ENCODE data around the gene FBXO47. TPM values are rescaled to one million over a fixed set of nuclear protein-coding genes. Genes with fewer than 3 reads are reported as not detected.

FBXO47 gene
- total RNA-seq, 1 experiment from 2014 or later: not detected

- Histone ChIP-seq H3K36me3 (replicated peaks; ENCODE audit: control insufficient read depth, insufficient read depth, low read length) (peaks cover 12% of the 10 kb centered on the region), H3K4me3 (ENCODE audit: insufficient read depth, low read depth, low read length) (no peak overlapping the region), H3K27me3 (ENCODE audit: control insufficient read depth, insufficient read depth, low read length) (no peaks in the 10 kb centered on the region)
- DNase-seq: peak; percentile 59
Observed at GRCh38 chr17:38907930-38908675, 59.1 kb downstream of the FBXO47 start.

GRCh38 chr17:38906460-38907228 lies 60.6 kb downstream of the FBXO47 start:
- H3K27me3 ChIP-seq (ENCODE audit: control insufficient read depth, insufficient read depth, low read length): no peaks in the 10 kb centered on the region
- peak; percentile 36 for DNase-seq

GRCh38 chr17:38905375-38905774 lies 61.8 kb downstream of the FBXO47 start:
- DNase-seq: no peak
- no peaks in the 10 kb centered on the region for H3K27me3 ChIP-seq (ENCODE audit: control insufficient read depth, insufficient read depth, low read length)
- peaks cover 13% of the 10 kb centered on the region for H3K36me3 ChIP-seq (replicated peaks; ENCODE audit: control insufficient read depth, insufficient read depth, low read length)
- H3K4me3 ChIP-seq (ENCODE audit: insufficient read depth, low read depth, low read length): no peak overlapping the region

More at GRCh38 chr17:38906460-38907228, 60.6 kb downstream of the FBXO47 start:
- peaks cover 11% of the 10 kb centered on the region for H3K36me3 ChIP-seq (replicated peaks; ENCODE audit: control insufficient read depth, insufficient read depth, low read length)
- no peak overlapping the region for H3K4me3 ChIP-seq (ENCODE audit: insufficient read depth, low read depth, low read length)

DNA sequence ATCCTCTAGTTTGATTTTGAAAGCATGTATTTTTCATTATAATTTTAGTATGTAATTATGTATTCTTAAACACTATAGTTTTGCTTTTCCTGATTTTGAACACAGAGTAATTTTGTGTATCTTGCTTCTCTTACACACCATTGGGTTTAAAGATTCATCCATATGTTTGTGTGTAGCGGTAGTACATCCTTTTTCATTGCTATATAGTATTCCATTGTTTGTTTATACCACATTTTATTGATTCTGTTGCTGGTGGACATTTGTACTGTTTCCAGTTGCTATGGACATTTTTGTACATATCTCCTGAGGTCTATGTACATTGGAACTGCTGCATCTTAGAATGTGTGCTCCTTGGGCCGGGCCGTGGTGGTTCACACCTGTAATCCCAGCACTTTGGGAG lies 62.3 kb downstream of the FBXO47 start:
- H3K27me3 ChIP-seq (ENCODE audit: control insufficient read depth, insufficient read depth, low read length): no peaks in the 10 kb centered on the region
- H3K36me3 ChIP-seq (replicated peaks; ENCODE audit: control insufficient read depth, insufficient read depth, low read length): peaks cover 13% of the 10 kb centered on the region
- H3K4me3 ChIP-seq (ENCODE audit: insufficient read depth, low read depth, low read length): no peak overlapping the region
- no peak for DNase-seq

- Histone ChIP-seq H3K4me3 (ENCODE audit: insufficient read depth, low read depth, low read length) (no peak overlapping the region), H3K27me3 (ENCODE audit: control insufficient read depth, insufficient read depth, low read length) (no peaks in the 10 kb centered on the region), H3K36me3 (replicated peaks; ENCODE audit: control insufficient read depth, insufficient read depth, low read length) (peaks cover 17% of the 10 kb centered on the region)
- no peak for DNase-seq
Observed at GRCh38 chr17:38903404-38903803, 63.8 kb downstream of the FBXO47 start.

DNA sequence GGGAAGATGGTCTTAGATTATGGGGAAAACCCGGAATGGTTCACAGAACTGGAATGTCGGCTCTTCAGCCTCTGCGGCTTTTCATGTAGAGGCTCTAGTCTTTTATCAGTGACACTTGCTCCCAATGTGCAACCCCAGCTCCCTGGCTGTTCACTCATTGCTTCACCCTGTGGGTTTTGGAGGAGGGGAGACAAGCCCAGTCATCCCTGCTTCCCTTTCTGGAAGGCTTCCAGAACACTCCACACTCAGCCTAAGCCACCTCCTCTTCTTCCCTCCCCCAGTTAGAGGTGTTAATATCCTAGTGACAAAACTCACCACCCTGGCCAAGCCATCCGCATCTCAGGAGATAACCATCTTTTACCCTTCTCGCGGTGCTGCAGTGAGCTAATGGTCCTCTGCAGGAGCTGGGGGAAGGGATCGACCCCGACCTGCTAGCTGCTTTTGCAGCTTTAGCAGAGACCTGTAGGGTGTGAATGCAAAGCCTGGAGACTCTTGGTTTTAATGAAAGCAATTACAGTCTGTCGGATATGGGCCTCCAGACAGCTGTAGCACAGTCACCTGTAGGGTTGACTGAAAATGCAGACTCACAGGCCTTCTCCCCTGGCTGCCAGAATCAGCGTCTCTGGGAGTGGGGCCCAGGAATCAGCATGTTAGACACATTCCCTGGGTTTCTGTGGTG lies 66.1 kb downstream of the FBXO47 start:
- peak; percentile 64 for DNase-seq
- H3K36me3 ChIP-seq (replicated peaks; ENCODE audit: control insufficient read depth, insufficient read depth, low read length): peaks cover 23% of the 10 kb centered on the region

DNA sequence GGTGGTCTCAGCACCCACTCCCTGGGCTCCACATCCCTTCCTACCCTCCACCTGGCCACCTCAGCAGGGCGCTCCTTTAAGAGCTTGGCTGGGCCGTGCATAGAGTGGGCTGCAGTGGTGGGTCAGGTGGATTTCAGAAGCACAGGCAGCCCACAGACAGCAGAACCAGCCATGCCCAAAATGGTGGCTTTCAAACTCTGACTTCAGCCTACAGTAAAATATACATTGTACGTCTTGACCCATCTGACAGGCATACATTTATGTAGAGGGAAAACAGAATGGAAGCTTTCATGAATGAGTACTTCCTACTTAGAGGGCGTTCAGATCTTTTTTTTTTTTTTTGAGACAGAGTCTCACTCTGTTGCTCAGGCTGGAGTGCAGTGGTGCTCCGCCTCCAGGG lies 67.8 kb downstream of the FBXO47 start:
- no peak for DNase-seq
- Histone ChIP-seq H3K36me3 (replicated peaks; ENCODE audit: control insufficient read depth, insufficient read depth, low read length) (peaks cover 24% of the 10 kb centered on the region), H3K27me3 (ENCODE audit: control insufficient read depth, insufficient read depth, low read length) (no peaks in the 10 kb centered on the region), H3K4me3 (ENCODE audit: insufficient read depth, low read depth, low read length) (no peak overlapping the region)

More for the DNA sequence above, 66.1 kb downstream of the FBXO47 start:
- H3K4me3 ChIP-seq (ENCODE audit: insufficient read depth, low read depth, low read length): no peak overlapping the region
- no peaks in the 10 kb centered on the region for H3K27me3 ChIP-seq (ENCODE audit: control insufficient read depth, insufficient read depth, low read length)

DNA sequence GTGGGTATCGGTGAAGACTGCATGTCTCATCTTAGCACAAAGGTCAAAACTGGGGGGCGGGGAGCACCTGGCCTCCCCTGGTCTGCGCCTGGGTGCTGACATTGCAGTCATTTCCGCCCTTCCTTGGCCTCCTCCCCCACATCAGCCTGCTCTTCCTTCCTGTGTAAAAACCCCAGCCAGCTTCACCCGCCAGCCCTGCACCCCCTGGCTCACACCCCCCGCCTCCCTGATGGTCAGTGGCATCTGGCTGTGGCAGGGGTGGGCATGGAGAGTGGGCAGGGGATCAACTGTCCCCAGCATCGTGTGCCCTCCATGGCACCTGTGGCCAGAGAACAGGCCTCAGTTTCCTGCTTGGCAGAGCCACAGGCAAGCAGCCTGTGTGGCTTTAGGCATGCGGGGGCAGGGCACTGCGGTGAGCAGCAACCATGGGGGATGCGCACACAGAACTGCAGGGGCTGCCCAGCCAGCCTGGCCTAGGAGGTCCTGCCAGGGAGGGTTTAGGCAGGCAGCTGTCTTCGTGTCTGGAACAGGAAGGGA lies 68.3 kb downstream of the FBXO47 start:
- no peaks in the 10 kb centered on the region for H3K27me3 ChIP-seq (ENCODE audit: control insufficient read depth, insufficient read depth, low read length)

GRCh38 chr17:38898291-38898679 lies 68.9 kb downstream of the FBXO47 start:
- H3K36me3 ChIP-seq (replicated peaks; ENCODE audit: control insufficient read depth, insufficient read depth, low read length): peaks cover 22% of the 10 kb centered on the region
- DNase-seq: no peak
- no peak overlapping the region for H3K4me3 ChIP-seq (ENCODE audit: insufficient read depth, low read depth, low read length)
- H3K27me3 ChIP-seq (ENCODE audit: control insufficient read depth, insufficient read depth, low read length): no peaks in the 10 kb centered on the region

More for the DNA sequence above, 68.3 kb downstream of the FBXO47 start:
- no peak for DNase-seq
- Histone ChIP-seq H3K4me3 (ENCODE audit: insufficient read depth, low read depth, low read length) (no peak overlapping the region), H3K36me3 (replicated peaks; ENCODE audit: control insufficient read depth, insufficient read depth, low read length) (peaks cover 26% of the 10 kb centered on the region)

DNA sequence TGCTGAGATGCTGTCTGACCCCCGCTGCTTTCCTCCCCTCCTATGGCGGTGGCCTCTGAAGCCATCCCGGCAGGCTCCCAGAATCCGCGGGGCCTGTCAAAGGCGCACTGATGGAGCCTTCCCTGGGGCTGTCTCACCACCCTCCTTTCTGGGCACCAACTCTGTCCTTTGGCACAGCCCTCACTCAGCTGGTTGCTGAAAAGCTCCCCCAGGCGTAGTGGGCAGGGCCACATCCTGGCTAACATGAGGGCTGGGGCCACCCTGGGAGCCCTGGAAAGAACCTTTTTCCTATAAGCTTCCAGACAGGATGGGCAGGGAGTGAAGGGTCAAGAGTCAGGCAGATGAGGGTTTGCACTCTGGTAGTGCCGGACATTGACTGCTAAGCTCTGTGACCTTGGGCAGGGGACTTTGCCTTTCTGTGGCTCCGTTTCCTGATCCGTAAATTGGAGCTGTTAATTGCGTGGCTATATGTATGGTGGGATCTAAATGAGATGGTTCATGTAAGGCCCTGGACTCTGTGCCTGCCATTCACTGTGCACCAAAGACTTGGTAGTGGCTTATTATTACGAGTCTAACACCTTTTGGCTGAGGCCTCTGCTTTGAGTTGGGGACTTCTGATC lies 69.4 kb downstream of the FBXO47 start:
- no peak overlapping the region for H3K4me3 ChIP-seq (ENCODE audit: insufficient read depth, low read depth, low read length)
- H3K27me3 ChIP-seq (ENCODE audit: control insufficient read depth, insufficient read depth, low read length): no peaks in the 10 kb centered on the region
- peaks cover 20% of the 10 kb centered on the region for H3K36me3 ChIP-seq (replicated peaks; ENCODE audit: control insufficient read depth, insufficient read depth, low read length)
- DNase-seq: no peak

- Histone ChIP-seq H3K36me3 (replicated peaks; ENCODE audit: control insufficient read depth, insufficient read depth, low read length) (peaks cover 21% of the 10 kb centered on the region), H3K27me3 (ENCODE audit: control insufficient read depth, insufficient read depth, low read length) (no peaks in the 10 kb centered on the region), H3K4me3 (ENCODE audit: insufficient read depth, low read depth, low read length) (no peak overlapping the region)
- no peak for DNase-seq
Observed at GRCh38 chr17:38897176-38897575, 70.0 kb downstream of the FBXO47 start.

- Histone ChIP-seq H3K4me3 (ENCODE audit: insufficient read depth, low read depth, low read length) (no peak overlapping the region), H3K36me3 (replicated peaks; ENCODE audit: control insufficient read depth, insufficient read depth, low read length) (peaks cover 24% of the 10 kb centered on the region), H3K27me3 (ENCODE audit: control insufficient read depth, insufficient read depth, low read length) (no peaks in the 10 kb centered on the region)
- DNase-seq: peak; percentile 83
Observed at GRCh38 chr17:38896346-38896954, 70.8 kb downstream of the FBXO47 start.

DNA sequence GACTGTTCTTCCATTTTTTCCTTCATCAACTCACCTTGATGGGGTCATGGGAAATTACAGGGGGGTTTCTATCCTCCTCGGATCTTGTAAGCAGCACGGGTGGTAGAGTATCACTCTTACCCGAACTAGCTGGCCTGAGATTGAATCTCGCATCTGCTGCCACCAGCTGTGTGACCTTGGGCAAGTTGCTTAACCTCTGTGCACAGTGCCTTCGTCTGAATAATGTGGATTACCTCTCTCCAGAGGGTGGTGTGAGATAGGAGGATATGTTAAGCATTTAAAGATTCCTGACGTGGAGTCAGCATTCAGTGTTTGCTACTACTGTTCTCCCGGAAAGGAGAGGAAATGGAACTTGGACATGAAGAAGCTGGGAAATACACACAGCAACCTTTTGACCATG lies 72.9 kb downstream of the FBXO47 start:
- H3K27me3 ChIP-seq (ENCODE audit: control insufficient read depth, insufficient read depth, low read length): no peaks in the 10 kb centered on the region
- DNase-seq: no peak
- peaks cover 26% of the 10 kb centered on the region for H3K36me3 ChIP-seq (replicated peaks; ENCODE audit: control insufficient read depth, insufficient read depth, low read length)
- H3K4me3 ChIP-seq (ENCODE audit: insufficient read depth, low read depth, low read length): no peak overlapping the region

DNA sequence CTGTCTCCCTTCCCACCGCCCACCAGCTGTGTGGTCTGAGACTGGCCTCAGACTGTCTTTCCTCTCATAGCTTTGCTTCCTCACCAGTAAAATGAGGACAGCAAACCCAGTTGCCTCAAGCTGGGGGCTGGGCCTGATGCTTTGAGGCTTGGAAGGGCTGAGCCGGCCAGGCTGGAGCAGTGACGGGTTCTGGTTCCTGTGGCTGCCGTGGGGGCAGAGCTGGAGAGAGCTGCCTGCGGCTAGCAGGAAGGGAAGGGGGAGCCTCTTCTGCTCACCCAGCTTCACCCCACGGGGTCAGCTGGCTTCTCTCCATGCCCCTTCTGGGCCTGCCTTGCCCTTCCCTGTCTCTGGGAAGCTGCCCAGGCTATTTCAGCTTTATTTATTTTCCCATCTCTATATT lies 73.6 kb downstream of the FBXO47 start:
- DNase-seq: no peak
- Histone ChIP-seq H3K4me3 (ENCODE audit: insufficient read depth, low read depth, low read length) (no peak overlapping the region), H3K36me3 (replicated peaks; ENCODE audit: control insufficient read depth, insufficient read depth, low read length) (peaks cover 26% of the 10 kb centered on the region), H3K27me3 (ENCODE audit: control insufficient read depth, insufficient read depth, low read length) (no peaks in the 10 kb centered on the region)

Measured in H7 (cell line).